Upper lobe of left lung (tissue), 6 donors: ENCODE data around the gene FOCAD. TPM values are rescaled to one million over a fixed set of nuclear protein-coding genes. Genes with fewer than 3 reads are reported as not detected.

Experiments
- ATAC-seq, 2 donors: fragments of 200-7000 bp; cut with Tn5 transposase; one replicate each; pipeline ENCODE4 v1.9.1; 2022; ENCODE audit warnings: mild to moderate bottlenecking in 2 of 2, moderate library complexity in 2 of 2; ENCODE audit not compliant: low FRiP score in 2 of 2
- DNase-seq, 2 donors: peaks; one replicate each; pipeline ENCODE4 v3.0.0-alpha.2; 2019 to 2020
- H3K27ac ChIP-seq, 4 donors: fragments of 200-600 bp; sonication (generic); one replicate each; pipeline ENCODE4 v1.5.1; 2016 to 2019
- H3K27me3 ChIP-seq, 4 donors: fragments of 200-600 bp; sonication (generic); one replicate each; pipeline ENCODE4 v1.5.1; 2017 to 2019
- H3K36me3 ChIP-seq, 4 donors: fragments of 200-600 bp; sonication (generic); one replicate each; pipeline ENCODE4 v1.5.1; 2016 to 2019
- H3K4me1 ChIP-seq, 4 donors: fragments of 200-600 bp; sonication (generic); one replicate each; pipeline ENCODE4 v1.5.1; 2018 to 2019
- H3K4me3 ChIP-seq, 4 donors: fragments of 200-600 bp; sonication (generic); one replicate each; pipeline ENCODE4 v1.5.1; 2017 to 2019; ENCODE audit warnings: mild to moderate bottlenecking in 2 of 4, moderate library complexity in 1 of 4
- H3K9me3 ChIP-seq, 4 donors: fragments of 200-600 bp; sonication (generic); one replicate each; pipeline ENCODE4 v1.5.1; 2018 to 2019
- EP300 ChIP-seq, 4 donors: sonication (generic); formaldehyde crosslinking; IDR thresholded peaks; one replicate each; pipeline ENCODE4 v1.5.1; 2017; ENCODE audit warnings: antibody characterized with exemption in 4 of 4, control low read depth in 2 of 4
- POLR2A ChIP-seq, 4 donors: fragments of 450-650 bp; IDR thresholded peaks; one replicate each; pipeline ENCODE4 v1.5.1; 2016 to 2017; ENCODE audit warnings: antibody characterized with exemption in 4 of 4, mild to moderate bottlenecking in 2 of 4
- POLR2AphosphoS5 ChIP-seq, 2 donors: sonication (generic); formaldehyde crosslinking; IDR thresholded peaks; one replicate each; pipeline ENCODE4 v1.5.1; 2017; ENCODE audit warnings: antibody characterized with exemption in 2 of 2
- WGBS, 2 donors: methylation state at CpG; one replicate each; pipeline ENCODE4 v1.1.5; 2017 to 2018; 5-methylcytosine and 5-hydroxymethylcytosine counted together
- total RNA-seq, 6 donors: library from RNA; depleted of rRNA in 4 of 6; stranded (reverse); fragments of >200 nt in 4 of 6; gene quantifications; one replicate each; pipeline versions ENCODE4 v1.1.0 to v1.2.1, GENCODE V29; 2016 to 2021
- TF ChIP-seq, protein P1 (sequence below), 6 experiments: fragments of 450-650 bp in 4 of 6; fragments of 200-600 bp in 2 of 6; sonication (generic) in 2 of 6; IDR thresholded peaks; one replicate each; pipeline ENCODE4 v1.5.1; 2016 to 2019; ENCODE audit warnings: antibody characterized with exemption in 6 of 6
- donor health status: DM: no; HTN: no; CAD: no; lungs with moderate emphysema.
- donor health status: DM: no; HTN: yes; CAD: no; lungs with severe emphysema.

Gene FOCAD
- total RNA-seq, 6 donors from 2014 or later: 21.0 to 83.8 (median 28.3) TPM

DNA sequence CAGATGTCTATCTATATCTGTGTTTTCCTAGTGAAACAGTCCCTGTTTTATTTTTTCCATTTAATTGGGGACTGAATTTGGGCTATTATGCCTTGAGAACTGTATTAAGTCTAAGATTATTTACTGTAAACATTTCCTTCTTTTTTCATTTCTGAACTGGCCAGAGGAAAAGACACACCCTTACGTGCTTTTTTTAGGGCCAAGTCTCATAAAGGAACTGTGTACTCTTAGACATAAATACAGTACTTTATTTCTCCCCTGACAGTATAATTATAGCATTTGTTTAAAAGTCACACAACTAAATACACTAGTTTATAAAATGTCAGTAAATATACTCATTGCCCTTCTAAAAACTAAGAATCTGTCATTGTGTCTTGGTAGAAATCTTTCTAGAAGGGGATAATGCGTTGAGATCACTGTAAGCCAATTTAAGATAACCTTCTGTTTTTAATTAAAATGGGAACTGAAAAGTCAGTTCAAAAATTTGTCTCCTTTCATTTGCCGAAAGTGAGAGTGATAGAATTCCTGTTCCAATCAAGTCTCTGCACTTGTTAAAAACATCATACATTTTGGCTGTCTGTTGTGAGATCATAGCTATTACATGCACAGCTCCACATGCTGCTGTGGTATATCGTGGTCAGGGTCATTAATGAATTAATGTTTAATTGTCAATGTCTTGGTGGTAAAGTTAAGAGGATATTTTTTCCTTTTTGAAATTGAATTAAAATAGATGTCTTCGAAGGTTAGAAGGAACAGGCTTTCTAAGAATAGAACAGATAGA lies 132.1 kb downstream of the FOCAD start:
- H3K36me3 ChIP-seq: no peaks in the 10 kb centered on the region
- H3K9me3 ChIP-seq: no peaks in the 10 kb centered on the region
- no peak overlapping the region for H3K27ac ChIP-seq
- H3K4me1 ChIP-seq: peaks cover 0 to 7% (median 0%) of the 10 kb centered on the region in 4 donors
- H3K27me3 ChIP-seq: no peaks in the 10 kb centered on the region
- WGBS, 2 donors: 56 to 70% methylated on average over 5 of the region's 5 CpGs
- DNase-seq: no peak
- no peak for ATAC-seq
- TF ChIP-seq POLR2AphosphoS5 (IDR thresholded peaks at IDR 0.05): no peak
- TF ChIP-seq, protein P1, sequence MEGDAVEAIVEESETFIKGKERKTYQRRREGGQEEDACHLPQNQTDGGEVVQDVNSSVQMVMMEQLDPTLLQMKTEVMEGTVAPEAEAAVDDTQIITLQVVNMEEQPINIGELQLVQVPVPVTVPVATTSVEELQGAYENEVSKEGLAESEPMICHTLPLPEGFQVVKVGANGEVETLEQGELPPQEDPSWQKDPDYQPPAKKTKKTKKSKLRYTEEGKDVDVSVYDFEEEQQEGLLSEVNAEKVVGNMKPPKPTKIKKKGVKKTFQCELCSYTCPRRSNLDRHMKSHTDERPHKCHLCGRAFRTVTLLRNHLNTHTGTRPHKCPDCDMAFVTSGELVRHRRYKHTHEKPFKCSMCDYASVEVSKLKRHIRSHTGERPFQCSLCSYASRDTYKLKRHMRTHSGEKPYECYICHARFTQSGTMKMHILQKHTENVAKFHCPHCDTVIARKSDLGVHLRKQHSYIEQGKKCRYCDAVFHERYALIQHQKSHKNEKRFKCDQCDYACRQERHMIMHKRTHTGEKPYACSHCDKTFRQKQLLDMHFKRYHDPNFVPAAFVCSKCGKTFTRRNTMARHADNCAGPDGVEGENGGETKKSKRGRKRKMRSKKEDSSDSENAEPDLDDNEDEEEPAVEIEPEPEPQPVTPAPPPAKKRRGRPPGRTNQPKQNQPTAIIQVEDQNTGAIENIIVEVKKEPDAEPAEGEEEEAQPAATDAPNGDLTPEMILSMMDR (IDR thresholded peaks at IDR 0.05): no peak
- H3K4me3 ChIP-seq: no peak overlapping the region

DNA sequence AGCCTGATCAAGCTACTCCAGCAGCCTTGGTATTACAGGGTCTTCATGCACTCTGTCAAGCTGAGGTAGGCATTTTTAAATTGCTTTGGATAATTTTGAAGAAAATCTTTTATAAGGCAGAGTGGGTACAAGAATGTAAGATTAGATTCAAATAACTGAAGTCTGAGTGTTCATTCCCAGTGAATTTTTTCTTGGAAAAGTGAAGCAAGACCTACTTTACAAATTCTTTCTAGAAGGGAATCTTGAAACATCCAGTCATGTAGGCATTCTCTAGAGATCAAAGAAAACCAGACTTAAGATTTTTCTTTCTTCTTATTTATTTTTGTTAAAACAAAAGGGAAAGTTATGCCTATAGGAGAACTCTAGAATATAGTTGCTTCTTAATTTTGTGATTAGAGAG lies 139.0 kb downstream of the FOCAD start:
- Histone ChIP-seq H3K27me3 (no peaks in the 10 kb centered on the region), H3K4me1 (no peaks in the 10 kb centered on the region), H3K9me3 (no peaks in the 10 kb centered on the region), H3K4me3 (no peak overlapping the region), H3K36me3 (no peaks in the 10 kb centered on the region), H3K27ac (no peak overlapping the region)
- no peak for ATAC-seq
- TF ChIP-seq POLR2AphosphoS5 (IDR thresholded peaks at IDR 0.05) (no peak), EP300 (IDR thresholded peaks at IDR 0.05) (no peak), POLR2A (IDR thresholded peaks at IDR 0.05) (no peak)
- TF ChIP-seq, protein P1 (IDR thresholded peaks at IDR 0.05): no peak
- no peak for DNase-seq

DNA sequence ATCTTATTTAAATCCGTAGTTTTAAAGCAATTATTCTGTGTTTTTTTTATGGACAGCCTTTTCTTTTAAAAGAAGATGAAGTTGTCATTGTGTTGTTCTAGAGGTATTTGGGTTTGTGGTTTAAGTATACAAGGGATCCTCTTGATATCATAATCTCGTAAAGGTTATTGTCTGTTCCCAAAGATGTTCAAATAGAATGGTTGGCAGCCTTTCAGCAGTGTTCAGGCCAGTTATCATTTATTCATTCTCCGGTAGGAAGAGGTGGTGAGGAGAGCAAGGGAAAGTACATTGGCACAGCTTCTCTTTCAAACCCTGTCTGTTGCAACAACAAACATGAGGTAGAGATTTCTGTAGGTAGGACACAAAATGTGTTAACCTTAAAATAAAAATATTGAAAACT lies 147.0 kb downstream of the FOCAD start:
- Histone ChIP-seq H3K4me1 (peaks cover 8 to 10% (median 9%) of the 10 kb centered on the region in 4 donors), H3K4me3 (no peak overlapping the region), H3K27ac (no peak overlapping the region), H3K9me3 (no peaks in the 10 kb centered on the region), H3K36me3 (no peaks in the 10 kb centered on the region), H3K27me3 (no peaks in the 10 kb centered on the region)
- WGBS, 2 donors: 74 to 80% methylated on average over 3 of the region's 3 CpGs
- no peak for DNase-seq
- TF ChIP-seq, protein P1 (IDR thresholded peaks at IDR 0.05): no peak
- TF ChIP-seq EP300 (IDR thresholded peaks at IDR 0.05) (no peak), POLR2A (IDR thresholded peaks at IDR 0.05) (no peak), POLR2AphosphoS5 (IDR thresholded peaks at IDR 0.05) (no peak)
- ATAC-seq: no peak

DNA sequence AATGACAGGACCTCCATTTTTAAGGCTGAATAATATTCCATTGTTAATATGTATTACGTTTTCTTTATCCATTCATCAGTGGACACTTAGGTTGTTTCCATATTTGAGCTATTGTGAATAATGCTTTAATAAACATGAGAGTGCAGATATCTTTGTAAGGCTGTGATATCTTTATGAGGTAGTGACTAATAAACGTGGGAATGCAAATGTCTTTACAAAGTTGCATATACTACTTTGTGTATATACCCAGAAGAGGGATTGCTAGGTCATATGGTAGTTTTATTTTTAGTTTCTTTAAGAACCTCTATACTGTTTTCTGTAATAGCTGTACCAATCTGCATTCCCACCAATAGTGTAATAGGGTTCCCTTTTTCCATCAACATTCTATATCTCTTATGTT lies 148.7 kb downstream of the FOCAD start:
- H3K9me3 ChIP-seq: no peaks in the 10 kb centered on the region
- H3K4me3 ChIP-seq: no peak overlapping the region
- H3K4me1 ChIP-seq: peaks cover 9 to 14% (median 13%) of the 10 kb centered on the region in 4 donors
- H3K36me3 ChIP-seq: no peaks in the 10 kb centered on the region
- TF ChIP-seq, protein P1 (IDR thresholded peaks at IDR 0.05): no peak
- no peak for TF ChIP-seq POLR2A (IDR thresholded peaks at IDR 0.05)
- TF ChIP-seq EP300 (IDR thresholded peaks at IDR 0.05): no peak
- no peak for TF ChIP-seq POLR2AphosphoS5 (IDR thresholded peaks at IDR 0.05)
- ATAC-seq (no peak), DNase-seq (no peak)
- H3K27me3 ChIP-seq: no peaks in the 10 kb centered on the region
- 62 to 75% methylated on average over 2 of the region's 2 CpGs for WGBS, 2 donors
- H3K27ac ChIP-seq: no peak overlapping the region
